GM12878 (cell line): Measurements from ENCODE around the gene PSMB9. TPM values are rescaled to one million over a fixed set of nuclear protein-coding genes. Genes with fewer than 3 reads are reported as not detected.

Experiments
- ATAC-seq: fragments of 200-7000 bp; cut with Tn5 transposase; 3 replicates; pipeline ENCODE4 v1.9.1; 2020; ENCODE audit warnings: mild to moderate bottlenecking, moderate library complexity
- BruUV-seq: library from RNA; stranded (reverse); fragments of 400-500 nt; replicated peaks from 2 replicates; lab custom pipeline; 2021; lab: Mats Ljungman, UMichigan
- CTCF ChIA-PET: fragments of 300-600 bp; sonication (Branson Sonifier 250); formaldehyde crosslinking; extraction: SDS; loops from one replicate; lab custom pipeline; 2021; ENCODE audit warnings: inconsistent platforms; lab: Yijun Ruan, JAX
- POLR2A ChIA-PET: fragments of 350-600 bp; formaldehyde crosslinking; extraction: SDS; loops from one replicate; lab custom pipeline; 2021; ENCODE audit warnings: inconsistent platforms; lab: Charles Lee
- RAD21 ChIA-PET: fragments of 300-600 bp; sonication (Branson Sonifier 250); formaldehyde crosslinking; loops from one replicate; lab custom pipeline; 2023; ENCODE audit warnings: antibody characterized with exemption; ENCODE audit not compliant: unreplicated experiment; lab: Charles Lee
- SMC1A ChIA-PET: fragments of 300-600 bp; sonication (Branson Sonifier 250); formaldehyde crosslinking; loops from one replicate; lab custom pipeline; 2023; ENCODE audit not compliant: unreplicated experiment, uncharacterized antibody; lab: Charles Lee
- DNase-seq: peaks from one replicate; pipeline ENCODE4 v3.0.0-alpha.2; 2011; ENCODE audit warnings: low read depth, low spot score
- FAIRE-seq: peaks from 3 replicates; lab custom pipeline; 2011; peaks lifted over from hg19 to GRCh38; lab: Jason Lieb, UNC
- H2AFZ ChIP-seq: 2 replicates; pipeline ENCODE4 v1.6.0; 2011; ENCODE audit warnings: low read depth, low read length, control low read depth; ENCODE audit not compliant: control insufficient read depth
- H3K27ac ChIP-seq: 2 replicates; pipeline ENCODE4 v1.5.1; 2011; ENCODE audit warnings: control low read depth; ENCODE audit not compliant: control insufficient read depth, insufficient read depth
- H3K27me3 ChIP-seq, 2 experiments: replicated peaks in 1 of 2; 2 replicates each; pipeline versions ENCODE4 v1.6.0 to v1.6.1; 2011; ENCODE audit warnings: low read length in 1 of 2; ENCODE audit not compliant: control insufficient read depth in 2 of 2, insufficient read depth in 2 of 2
- H3K36me3 ChIP-seq, 2 experiments: 2 replicates each; pipeline ENCODE4 v1.5.1; 2011; ENCODE audit warnings: low read length in 1 of 2; ENCODE audit not compliant: control insufficient read depth in 2 of 2, insufficient read depth in 2 of 2
- H3K4me1 ChIP-seq: 2 replicates; pipeline ENCODE4 v1.6.1; 2011; ENCODE audit warnings: mild to moderate bottlenecking, low read length, moderate library complexity, mixed read lengths; ENCODE audit not compliant: control insufficient read depth, insufficient read depth
- H3K4me2 ChIP-seq: 2 replicates; pipeline ENCODE4 v1.6.0; 2011; ENCODE audit warnings: control low read depth; ENCODE audit not compliant: control insufficient read depth, insufficient read depth
- H3K4me3 ChIP-seq: fragments of 200-600 bp; sonication (generic); 2 replicates; pipeline ENCODE4 v1.5.1; 2016
- H3K79me2 ChIP-seq: 2 replicates; pipeline ENCODE4 v1.6.0; 2011; ENCODE audit warnings: low read length; ENCODE audit not compliant: control insufficient read depth, insufficient read depth
- H3K9ac ChIP-seq: 2 replicates; pipeline ENCODE4 v1.8.0; 2011; ENCODE audit warnings: low read length, control low read depth, mixed read lengths; ENCODE audit not compliant: control insufficient read depth, insufficient read depth
- H3K9me3 ChIP-seq: replicated peaks from 3 replicates; pipeline ENCODE4 v1.5.1; 2011; ENCODE audit warnings: mild to moderate bottlenecking, low read length; ENCODE audit not compliant: control insufficient read depth, insufficient read depth
- H4K20me1 ChIP-seq: 2 replicates; pipeline ENCODE4 v1.6.0; 2011; ENCODE audit not compliant: control insufficient read depth, insufficient read depth
- FOS ChIP-seq: IDR thresholded peaks from 3 replicates; pipeline ENCODE4 v1.6.1; 2011; ENCODE audit warnings: borderline replicate concordance; ENCODE audit not compliant: insufficient read length; ENCODE audit errors: extremely low read depth
- WGBS: methylation state at CpG from one replicate; pipeline ENCODE4 v1.1.6; 2016; ENCODE audit warnings: low lambda C conversion rate; ENCODE audit not compliant: insufficient replicate concordance, insufficient coverage; ENCODE audit errors: missing lambda C conversion rate; 5-methylcytosine and 5-hydroxymethylcytosine counted together
- in situ Hi-C: fragments of 300-500 bp; cut with MboI; formaldehyde crosslinking; loops from 9 replicates; pipeline ENCODE4 v1.14.3; 2018; ENCODE audit warnings: mixed read lengths
- intact Hi-C: fragments of 100-400 bp; cut with micrococcal nuclease; formaldehyde crosslinking; loops from one replicate; pipeline ENCODE4 v1.14.2; 2022; ENCODE audit not compliant: unreplicated experiment
- polyA plus RNA-seq, 11 experiments: library from polyadenylated mRNA; depleted of rRNA in 4 of 11; unstranded in 6 of 11; stranded (reverse) in 5 of 11; fragments of >200 nt; fragmentation: Nextera tagmentation in 4 of 11; fragmentation: Illumina TruSeq in 1 of 11; extraction: Ambion mirVana in 4 of 11; extraction: Trizol in 1 of 11; gene quantifications; 1 replicate in 1 of 11; 2 replicates in 10 of 11; pipeline versions ENCODE4 v1.2.1 to v1.2.3, GENCODE V29; 2011 to 2016; ENCODE audit warnings: inconsistent platforms in 2 of 11, missing spikeins in 2 of 11, low read depth in 1 of 11
- small RNA-seq: library from RNA; depleted of rRNA; stranded (forward); fragments of <200 nt; gene quantifications from one replicate; pipeline ENCODE3, GENCODE V24; 2014
- total RNA-seq, 4 experiments: library from RNA; depleted of rRNA in 3 of 4; stranded (reverse); fragments of >200 nt in 3 of 4; fragmentation: Illumina TruSeq in 1 of 4; extraction: Trizol in 1 of 4; gene quantifications; 2 replicates each; pipeline versions ENCODE4 v1.2.1 to v1.2.3, GENCODE V29; 2013 to 2021

PSMB9 gene
- total and polyA plus RNA-seq, 10 of the 15 experiments (the other 5 are each of a cell fraction or from before 2014, with no cell fraction given) = 167 to 517 (median 275) TPM

GRCh38 chr6:32908897-32909296 is 54.9 kb downstream of the PSMB9 start:
- H2AFZ ChIP-seq = no peak overlapping the region
- DNase-seq = no peak
- H3K4me3 ChIP-seq = no peak overlapping the region
- intact Hi-C loops (no loop called here), in situ Hi-C loops (no loop called here)
- ChIA-PET CTCF (interaction anchor here (0.9 to 1.4 kb wide), 2 partner anchors 41 to 75 kb away, joined by 3 to 5 read pairs; no protein-coding TSS in a partner anchor), RAD21 (interaction anchor here (0.7 kb wide), 1 partner anchor 23 kb away, joined by 4 read pairs; no protein-coding TSS in a partner anchor), SMC1A (interaction anchor here (1.0 kb wide), 1 partner anchor 76 kb away, joined by 3 read pairs; no protein-coding TSS in a partner anchor), POLR2A (interaction anchor here (1.2 kb wide), 1 partner anchor 24 kb away, joined by 3 read pairs; no protein-coding TSS in a partner anchor)
- no peaks in the 10 kb centered on the region for H3K4me1 ChIP-seq
- no peaks in the 10 kb centered on the region for H3K79me2 ChIP-seq
- no peak overlapping the region for H3K27ac ChIP-seq
- H3K36me3 ChIP-seq = no peaks in the 10 kb centered on the region
- no peak overlapping the region for H3K4me2 ChIP-seq
- FAIRE-seq = peak; percentile 59
- WGBS = 90% methylated on average over 2 of the region's 2 CpGs
- H3K9me3 ChIP-seq = no peaks in the 10 kb centered on the region
- no peaks in the 10 kb centered on the region for H3K27me3 ChIP-seq
- H3K9ac ChIP-seq = no peak overlapping the region
- no peaks in the 10 kb centered on the region for H4K20me1 ChIP-seq
- no peak for TF ChIP-seq FOS
- no peak for ATAC-seq
- no TSS peak for BruUV-seq

Small RNAs within 50 kb of the gene (small RNA-seq; reads per million reads assigned to genes)
- gene HLA-Z = not detected

Other genes starting within 250 kb of the PSMB9 start
Only the 7 nearest of the 14 such genes appear.
- gene HLA-DQB2, start 90.7 kb upstream of the PSMB9 start, total RNA-seq (2014; rRNA removed) = 0.28 and 0.76 TPM in 2 replicates
- 5.6 and 7.4 TPM in 2 replicates for gene HLA-DQB2, start 90.7 kb upstream of the PSMB9 start, total RNA-seq (2014; rRNA removed; fragmentation: Illumina TruSeq; extraction: Trizol)
- gene HLA-DQB2, start 90.7 kb upstream of the PSMB9 start, total RNA-seq (2021) = 26.7 and 27.1 TPM in 2 replicates
- 6.5 and 10.1 TPM in 2 replicates for gene HLA-DQB2, start 90.7 kb upstream of the PSMB9 start, polyA plus RNA-seq (2011; rRNA removed)
- 0.38 and 3.1 TPM in 2 replicates for gene HLA-DQB2, start 90.7 kb upstream of the PSMB9 start, polyA plus RNA-seq (2014; fragmentation: Illumina TruSeq; extraction: Trizol)
- gene HLA-DQB2, start 90.7 kb upstream of the PSMB9 start, polyA plus RNA-seq (2014; fragmentation: Nextera tagmentation; extraction: Ambion mirVana) = 1 to 10 TPM; 6.6 to 9.5 TPM
- 0.38 and 0.90 TPM in 2 replicates for gene HLA-DQB2, start 90.7 kb upstream of the PSMB9 start, polyA plus RNA-seq (2014; rRNA removed)
- 10 to 100 TPM; 18.5 to 20.2 TPM for gene HLA-DQB2, start 90.7 kb upstream of the PSMB9 start, polyA plus RNA-seq (2016; fragmentation: Nextera tagmentation; extraction: Ambion mirVana)
- gene HLA-DOB, start 37.2 kb upstream of the PSMB9 start, total RNA-seq (2014; rRNA removed) = 38.4 and 43.5 TPM in 2 replicates
- 33.3 and 38.1 TPM in 2 replicates for gene HLA-DOB, start 37.2 kb upstream of the PSMB9 start, total RNA-seq (2014; rRNA removed; fragmentation: Illumina TruSeq; extraction: Trizol)
- gene HLA-DOB, start 37.2 kb upstream of the PSMB9 start, total RNA-seq (2021) = 30.3 and 31.5 TPM in 2 replicates
- gene HLA-DOB, start 37.2 kb upstream of the PSMB9 start, polyA plus RNA-seq (2011; rRNA removed) = 32.7 and 41.1 TPM in 2 replicates
- gene HLA-DOB, start 37.2 kb upstream of the PSMB9 start, polyA plus RNA-seq (2014; fragmentation: Illumina TruSeq; extraction: Trizol) = 47.8 and 63.6 TPM in 2 replicates
- gene HLA-DOB, start 37.2 kb upstream of the PSMB9 start, polyA plus RNA-seq (2014; fragmentation: Nextera tagmentation; extraction: Ambion mirVana) = 10 to 100 TPM; 75.6 to 79.1 TPM
- gene HLA-DOB, start 37.2 kb upstream of the PSMB9 start, polyA plus RNA-seq (2014; rRNA removed) = 30.6 and 35.5 TPM in 2 replicates
- 10 to 100 TPM; 27.4 to 29.6 TPM for gene HLA-DOB, start 37.2 kb upstream of the PSMB9 start, polyA plus RNA-seq (2016; fragmentation: Nextera tagmentation; extraction: Ambion mirVana)
- gene TAP2, start 15.5 kb upstream of the PSMB9 start, total RNA-seq (2014; rRNA removed) = 58.1 and 60.3 TPM in 2 replicates
- gene TAP2, start 15.5 kb upstream of the PSMB9 start, total RNA-seq (2014; rRNA removed; fragmentation: Illumina TruSeq; extraction: Trizol) = 31.9 and 37.2 TPM in 2 replicates
- gene TAP2, start 15.5 kb upstream of the PSMB9 start, total RNA-seq (2021) = 77.2 and 87.3 TPM in 2 replicates
- 25.5 and 38.8 TPM in 2 replicates for gene TAP2, start 15.5 kb upstream of the PSMB9 start, polyA plus RNA-seq (2011; rRNA removed)
- 45.7 and 47.7 TPM in 2 replicates for gene TAP2, start 15.5 kb upstream of the PSMB9 start, polyA plus RNA-seq (2014; fragmentation: Illumina TruSeq; extraction: Trizol)
- gene TAP2, start 15.5 kb upstream of the PSMB9 start, polyA plus RNA-seq (2014; fragmentation: Nextera tagmentation; extraction: Ambion mirVana) = 1 to 10 TPM; 5.3 to 6.7 TPM
- 49.6 and 71.6 TPM in 2 replicates for gene TAP2, start 15.5 kb upstream of the PSMB9 start, polyA plus RNA-seq (2014; rRNA removed)
- 1 to 10 TPM; 8.3 to 9.0 TPM for gene TAP2, start 15.5 kb upstream of the PSMB9 start, polyA plus RNA-seq (2016; fragmentation: Nextera tagmentation; extraction: Ambion mirVana)
- 386 and 388 TPM in 2 replicates for gene PSMB8, start 10.1 kb upstream of the PSMB9 start, total RNA-seq (2014; rRNA removed)
- gene PSMB8, start 10.1 kb upstream of the PSMB9 start, total RNA-seq (2014; rRNA removed; fragmentation: Illumina TruSeq; extraction: Trizol) = 311 and 327 TPM in 2 replicates
- gene PSMB8, start 10.1 kb upstream of the PSMB9 start, total RNA-seq (2021) = 366 TPM in 2 replicates
- gene PSMB8, start 10.1 kb upstream of the PSMB9 start, polyA plus RNA-seq (2011; rRNA removed) = 321 and 384 TPM in 2 replicates
- 272 and 304 TPM in 2 replicates for gene PSMB8, start 10.1 kb upstream of the PSMB9 start, polyA plus RNA-seq (2014; fragmentation: Illumina TruSeq; extraction: Trizol)
- gene PSMB8, start 10.1 kb upstream of the PSMB9 start, polyA plus RNA-seq (2014; fragmentation: Nextera tagmentation; extraction: Ambion mirVana) = 100 to 1,000 TPM; 353 to 557 TPM
- 374 and 411 TPM in 2 replicates for gene PSMB8, start 10.1 kb upstream of the PSMB9 start, polyA plus RNA-seq (2014; rRNA removed)
- gene PSMB8, start 10.1 kb upstream of the PSMB9 start, polyA plus RNA-seq (2016; fragmentation: Nextera tagmentation; extraction: Ambion mirVana) = 100 to 1,000 TPM; 495 to 538 TPM
- 179 and 183 TPM in 2 replicates for gene TAP1, start 488 bp upstream of the PSMB9 start, total RNA-seq (2014; rRNA removed)
- 103 and 108 TPM in 2 replicates for gene TAP1, start 488 bp upstream of the PSMB9 start, total RNA-seq (2014; rRNA removed; fragmentation: Illumina TruSeq; extraction: Trizol)
- 177 and 194 TPM in 2 replicates for gene TAP1, start 488 bp upstream of the PSMB9 start, total RNA-seq (2021)
- gene TAP1, start 488 bp upstream of the PSMB9 start, polyA plus RNA-seq (2011; rRNA removed) = 136 and 198 TPM in 2 replicates
- gene TAP1, start 488 bp upstream of the PSMB9 start, polyA plus RNA-seq (2014; fragmentation: Illumina TruSeq; extraction: Trizol) = 107 and 126 TPM in 2 replicates
- gene TAP1, start 488 bp upstream of the PSMB9 start, polyA plus RNA-seq (2014; fragmentation: Nextera tagmentation; extraction: Ambion mirVana) = 10 to 100 TPM; 33.4 to 60.0 TPM
- 160 and 161 TPM in 2 replicates for gene TAP1, start 488 bp upstream of the PSMB9 start, polyA plus RNA-seq (2014; rRNA removed)
- gene TAP1, start 488 bp upstream of the PSMB9 start, polyA plus RNA-seq (2016; fragmentation: Nextera tagmentation; extraction: Ambion mirVana) = 100 to 1,000 TPM; 230 to 249 TPM
- gene HLA-DMB, start 86.8 kb downstream of the PSMB9 start, total RNA-seq (2014; rRNA removed) = 141 and 149 TPM in 2 replicates
- 117 and 120 TPM in 2 replicates for gene HLA-DMB, start 86.8 kb downstream of the PSMB9 start, total RNA-seq (2014; rRNA removed; fragmentation: Illumina TruSeq; extraction: Trizol)
- 106 and 114 TPM in 2 replicates for gene HLA-DMB, start 86.8 kb downstream of the PSMB9 start, total RNA-seq (2021)
- gene HLA-DMB, start 86.8 kb downstream of the PSMB9 start, polyA plus RNA-seq (2011; rRNA removed) = 140 and 173 TPM in 2 replicates
- 136 and 158 TPM in 2 replicates for gene HLA-DMB, start 86.8 kb downstream of the PSMB9 start, polyA plus RNA-seq (2014; fragmentation: Illumina TruSeq; extraction: Trizol)
- 100 to 1,000 TPM; 117 to 170 TPM for gene HLA-DMB, start 86.8 kb downstream of the PSMB9 start, polyA plus RNA-seq (2014; fragmentation: Nextera tagmentation; extraction: Ambion mirVana)
- 114 and 116 TPM in 2 replicates for gene HLA-DMB, start 86.8 kb downstream of the PSMB9 start, polyA plus RNA-seq (2014; rRNA removed)
- 100 to 1,000 TPM; 160 to 168 TPM for gene HLA-DMB, start 86.8 kb downstream of the PSMB9 start, polyA plus RNA-seq (2016; fragmentation: Nextera tagmentation; extraction: Ambion mirVana)
- 243 and 269 TPM in 2 replicates for gene HLA-DMA, start 98.9 kb downstream of the PSMB9 start, total RNA-seq (2014; rRNA removed)
- 170 and 177 TPM in 2 replicates for gene HLA-DMA, start 98.9 kb downstream of the PSMB9 start, total RNA-seq (2014; rRNA removed; fragmentation: Illumina TruSeq; extraction: Trizol)
- 182 and 189 TPM in 2 replicates for gene HLA-DMA, start 98.9 kb downstream of the PSMB9 start, total RNA-seq (2021)
- 190 and 290 TPM in 2 replicates for gene HLA-DMA, start 98.9 kb downstream of the PSMB9 start, polyA plus RNA-seq (2011; rRNA removed)
- gene HLA-DMA, start 98.9 kb downstream of the PSMB9 start, polyA plus RNA-seq (2014; fragmentation: Illumina TruSeq; extraction: Trizol) = 327 and 354 TPM in 2 replicates
- gene HLA-DMA, start 98.9 kb downstream of the PSMB9 start, polyA plus RNA-seq (2014; fragmentation: Nextera tagmentation; extraction: Ambion mirVana) = 100 to 1,000 TPM; 389 to 552 TPM
- gene HLA-DMA, start 98.9 kb downstream of the PSMB9 start, polyA plus RNA-seq (2014; rRNA removed) = 267 and 279 TPM in 2 replicates
- gene HLA-DMA, start 98.9 kb downstream of the PSMB9 start, polyA plus RNA-seq (2016; fragmentation: Nextera tagmentation; extraction: Ambion mirVana) = 100 to 1,000 TPM; 339 to 378 TPM